ENCODE results near the gene DHX38.

The DHX38 gene

DNA sequence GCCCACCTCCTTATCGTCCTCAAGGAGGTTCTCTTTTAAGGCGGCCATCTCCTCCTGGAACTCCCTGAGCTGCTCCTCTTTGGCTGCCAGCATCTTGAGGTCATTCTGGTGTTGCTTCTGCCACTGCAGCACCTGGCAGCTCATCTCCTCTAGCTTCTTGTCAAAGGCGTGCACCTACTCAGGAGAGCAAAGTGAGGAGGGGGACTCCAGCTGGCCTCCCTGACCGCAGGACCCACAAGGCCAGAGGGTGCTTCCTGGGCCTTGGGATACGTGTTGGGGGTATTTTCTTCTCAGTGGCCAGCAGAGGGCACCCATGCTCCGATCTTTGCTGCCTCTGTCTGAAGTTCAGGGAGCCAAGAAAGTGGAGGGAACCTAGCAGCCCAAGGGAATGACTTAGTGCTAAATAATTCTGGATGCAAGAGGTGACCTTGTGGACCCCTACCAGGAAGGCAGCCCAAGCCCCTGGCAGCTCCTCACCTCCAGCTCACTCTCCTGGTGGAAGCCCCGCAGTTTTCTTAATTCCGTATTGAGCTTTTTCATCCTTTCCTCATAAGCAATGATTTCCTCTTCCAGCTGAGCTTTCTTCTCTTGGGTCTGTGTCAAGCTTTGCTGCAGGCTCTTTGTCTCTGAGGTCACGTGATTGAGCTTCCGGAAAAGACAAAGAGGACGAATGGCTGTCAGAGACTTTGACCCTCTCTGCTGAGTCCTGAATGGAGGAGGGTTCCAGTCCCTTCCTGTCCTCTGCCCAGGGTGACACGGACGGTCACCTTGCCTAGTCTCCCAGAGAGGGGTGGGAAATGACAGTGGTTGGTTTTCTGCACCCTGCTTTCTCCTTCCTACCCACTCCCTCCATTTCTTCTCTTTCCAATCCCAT lies 31.4 kb downstream of the DHX38 start:
- Mint-ChIP-seq H3K4me3 (no peak overlapping the region), H3K27ac (no peak overlapping the region), H3K4me1 (ENCODE audit: low read depth) (no peaks in the 10 kb centered on the region), H3K27me3 (no peaks in the 10 kb centered on the region), H3K36me3 (ENCODE audit: low read depth) (no peaks in the 10 kb centered on the region), H3K9me3 (no peaks in the 10 kb centered on the region)

DNA sequence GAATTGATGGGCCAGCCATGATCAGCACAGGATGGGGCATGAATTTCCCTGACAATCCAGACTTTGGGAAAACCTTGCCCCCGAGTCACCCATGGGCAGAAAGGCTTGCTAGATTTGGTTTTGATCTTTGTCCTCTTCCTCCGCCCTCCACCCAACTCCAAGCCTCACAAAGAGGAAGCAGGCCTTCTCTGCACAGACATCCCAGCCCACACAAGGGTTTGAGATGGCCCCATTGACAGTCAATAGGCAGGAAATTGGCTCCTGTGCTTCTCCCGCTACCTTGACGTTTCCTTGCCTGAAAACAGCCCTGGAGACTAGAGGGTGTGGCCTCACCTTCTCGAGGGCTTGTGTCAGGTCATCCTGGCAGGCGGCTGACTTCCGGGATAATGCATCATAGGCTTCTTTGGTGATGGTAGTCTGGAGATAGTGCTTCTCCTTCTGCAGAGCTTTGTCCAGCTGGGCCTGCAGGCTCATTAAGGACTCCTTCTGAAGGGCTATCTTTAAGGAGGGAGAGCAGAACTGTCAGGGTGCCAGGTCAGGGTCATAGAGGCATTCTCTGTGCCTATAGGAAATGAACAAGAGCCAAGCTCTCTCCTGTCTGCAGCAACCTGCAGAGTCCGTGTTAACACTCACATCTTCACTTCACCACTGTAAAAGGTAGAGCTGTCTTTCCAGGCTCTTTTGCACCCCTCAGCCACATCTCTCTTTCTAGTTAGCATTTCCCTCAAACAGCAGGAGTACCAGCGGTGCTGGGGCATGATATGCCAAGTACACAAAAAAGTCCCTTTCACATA lies 32.2 kb downstream of the DHX38 start:
- Mint-ChIP-seq H3K27ac (no peak overlapping the region), H3K9me3 (no peaks in the 10 kb centered on the region), H3K27me3 (no peaks in the 10 kb centered on the region), H3K4me3 (no peak overlapping the region), H3K4me1 (ENCODE audit: low read depth) (no peaks in the 10 kb centered on the region), H3K36me3 (ENCODE audit: low read depth) (no peaks in the 10 kb centered on the region)

DNA sequence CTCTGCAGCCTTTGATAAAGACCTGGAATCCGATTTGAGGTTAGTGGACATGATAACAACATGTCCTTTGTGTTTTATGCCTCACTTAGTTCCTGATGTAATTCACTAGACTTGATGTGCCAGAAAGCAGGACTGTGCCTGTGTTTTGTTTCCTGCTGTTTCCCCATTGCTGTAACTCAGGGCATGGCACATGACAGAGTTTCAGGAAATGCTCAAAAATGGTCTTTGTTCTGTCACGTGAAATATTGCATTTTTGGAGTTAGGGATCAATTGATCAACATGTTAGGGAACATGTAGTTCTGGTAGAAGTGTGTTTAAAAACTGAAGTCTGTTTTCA lies 32.8 kb downstream of the DHX38 start:
- H3K27me3 Mint-ChIP-seq = no peaks in the 10 kb centered on the region
- H3K36me3 Mint-ChIP-seq (ENCODE audit: low read depth) = no peaks in the 10 kb centered on the region
- no peaks in the 10 kb centered on the region for H3K9me3 Mint-ChIP-seq
- no peak overlapping the region for H3K4me3 Mint-ChIP-seq
- no peaks in the 10 kb centered on the region for H3K4me1 Mint-ChIP-seq (ENCODE audit: low read depth)
- H3K27ac Mint-ChIP-seq = no peak overlapping the region

DNA sequence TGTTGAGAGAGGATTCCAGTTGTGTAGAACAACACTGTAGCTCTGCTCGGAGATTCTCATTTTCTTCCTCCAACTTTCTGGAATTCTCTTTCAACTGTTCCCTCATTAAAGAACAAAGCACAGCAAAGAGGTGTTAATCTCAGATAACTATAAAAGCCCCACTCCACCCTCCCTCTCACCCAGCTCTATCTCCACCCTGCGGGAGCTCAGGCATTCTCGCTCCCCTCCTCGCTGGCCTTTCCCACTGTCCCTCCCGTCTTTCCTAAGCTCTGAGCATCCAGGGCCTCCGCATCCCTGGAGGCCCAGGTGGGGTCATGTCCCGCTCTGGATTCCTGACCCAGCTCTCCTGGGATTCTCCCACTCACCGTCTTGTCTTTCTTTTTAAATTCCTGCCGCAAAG lies 35.1 kb downstream of the DHX38 start:
- H3K27me3 Mint-ChIP-seq = no peaks in the 10 kb centered on the region
- no peaks in the 10 kb centered on the region for H3K9me3 Mint-ChIP-seq
- H3K27ac Mint-ChIP-seq = no peak overlapping the region
- no peaks in the 10 kb centered on the region for H3K36me3 Mint-ChIP-seq (ENCODE audit: low read depth)
- H3K4me1 Mint-ChIP-seq (ENCODE audit: low read depth) = no peaks in the 10 kb centered on the region
- no peak overlapping the region for H3K4me3 Mint-ChIP-seq

DNA sequence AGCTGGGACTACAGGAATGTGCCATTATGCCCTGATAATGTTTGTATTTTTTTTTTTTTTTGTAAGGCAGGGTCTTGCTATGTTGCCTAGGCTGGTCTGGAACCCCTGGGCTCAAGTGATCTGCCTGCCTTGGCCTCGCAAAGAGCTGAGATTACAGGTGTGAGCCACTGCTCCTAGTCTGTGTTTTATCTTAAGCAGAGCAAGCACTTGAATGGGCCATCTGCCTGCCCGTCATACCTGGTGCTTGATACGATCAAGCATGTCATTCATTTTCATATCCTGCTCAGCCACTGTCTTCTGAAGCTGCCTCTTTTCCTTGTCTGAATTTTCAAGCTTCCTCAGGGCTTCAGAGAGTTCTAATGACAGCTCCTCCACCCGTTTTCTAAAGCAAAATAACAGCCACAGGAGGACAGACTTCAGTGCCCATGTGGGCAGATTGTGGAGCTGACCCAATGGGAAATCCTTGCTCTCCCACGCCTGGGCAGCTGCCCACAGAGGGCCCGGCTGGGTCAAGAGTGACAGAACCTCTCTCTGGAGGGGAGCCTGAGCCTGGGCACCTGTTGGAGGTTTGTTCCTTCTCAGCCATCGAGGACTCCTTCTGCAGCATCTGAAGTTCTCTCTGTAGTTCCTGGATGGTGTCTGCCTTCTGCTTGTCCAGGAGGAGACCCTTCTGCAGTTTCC lies 36.5 kb downstream of the DHX38 start:
- H3K27ac Mint-ChIP-seq = no peak overlapping the region
- no peaks in the 10 kb centered on the region for H3K9me3 Mint-ChIP-seq
- H3K27me3 Mint-ChIP-seq = no peaks in the 10 kb centered on the region
- no peak overlapping the region for H3K4me3 Mint-ChIP-seq
- no peaks in the 10 kb centered on the region for H3K36me3 Mint-ChIP-seq (ENCODE audit: low read depth)
- no peaks in the 10 kb centered on the region for H3K4me1 Mint-ChIP-seq (ENCODE audit: low read depth)

DNA sequence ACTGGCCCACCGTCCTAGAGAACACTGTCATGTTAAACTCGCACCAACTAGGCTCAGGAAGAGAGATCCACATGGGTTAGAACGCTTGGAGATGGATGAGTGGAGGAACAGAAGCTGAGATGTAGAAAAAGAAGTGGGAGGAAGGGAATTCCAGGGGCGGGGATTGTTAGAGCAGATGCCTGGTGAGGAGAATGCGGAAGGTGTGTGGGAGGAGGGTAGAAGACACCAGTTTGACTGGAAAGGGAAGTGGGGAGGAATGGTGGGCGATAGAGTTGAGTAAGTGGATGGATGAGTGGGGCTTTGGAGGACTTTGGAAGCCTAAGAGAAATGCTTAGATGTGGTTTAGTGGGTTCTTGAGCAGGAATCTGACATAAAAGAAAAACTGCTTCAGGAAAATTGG lies 37.4 kb downstream of the DHX38 start:
- no peaks in the 10 kb centered on the region for H3K9me3 Mint-ChIP-seq
- H3K4me3 Mint-ChIP-seq = no peak overlapping the region
- no peaks in the 10 kb centered on the region for H3K36me3 Mint-ChIP-seq (ENCODE audit: low read depth)
- no peaks in the 10 kb centered on the region for H3K27me3 Mint-ChIP-seq
- no peaks in the 10 kb centered on the region for H3K4me1 Mint-ChIP-seq (ENCODE audit: low read depth)
- H3K27ac Mint-ChIP-seq = no peak overlapping the region

DNA sequence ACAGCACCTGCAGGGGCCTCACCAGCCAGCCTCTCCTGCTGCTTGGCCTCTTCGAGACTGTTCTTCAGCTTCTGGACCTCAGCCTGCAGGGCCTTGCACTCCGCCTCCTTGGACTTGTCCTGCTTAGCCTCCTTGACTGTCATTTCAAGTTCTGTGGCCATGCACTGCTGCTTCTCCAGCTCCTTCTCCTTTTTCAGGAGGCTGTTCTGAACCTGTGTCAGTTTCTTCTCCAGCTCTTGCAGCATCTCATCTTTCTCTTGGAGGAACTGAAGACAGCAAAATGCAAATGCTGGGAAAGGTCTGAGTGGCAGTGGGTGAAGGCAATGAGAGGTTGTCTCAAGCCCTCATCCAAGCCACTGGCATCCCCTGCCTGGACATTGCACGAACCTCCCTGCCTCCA lies 39.1 kb downstream of the DHX38 start:
- H3K27ac Mint-ChIP-seq = no peak overlapping the region
- no peaks in the 10 kb centered on the region for H3K9me3 Mint-ChIP-seq
- no peak overlapping the region for H3K4me3 Mint-ChIP-seq
- H3K4me1 Mint-ChIP-seq (ENCODE audit: low read depth) = no peaks in the 10 kb centered on the region
- H3K36me3 Mint-ChIP-seq (ENCODE audit: low read depth) = no peaks in the 10 kb centered on the region
- no peaks in the 10 kb centered on the region for H3K27me3 Mint-ChIP-seq

DNA sequence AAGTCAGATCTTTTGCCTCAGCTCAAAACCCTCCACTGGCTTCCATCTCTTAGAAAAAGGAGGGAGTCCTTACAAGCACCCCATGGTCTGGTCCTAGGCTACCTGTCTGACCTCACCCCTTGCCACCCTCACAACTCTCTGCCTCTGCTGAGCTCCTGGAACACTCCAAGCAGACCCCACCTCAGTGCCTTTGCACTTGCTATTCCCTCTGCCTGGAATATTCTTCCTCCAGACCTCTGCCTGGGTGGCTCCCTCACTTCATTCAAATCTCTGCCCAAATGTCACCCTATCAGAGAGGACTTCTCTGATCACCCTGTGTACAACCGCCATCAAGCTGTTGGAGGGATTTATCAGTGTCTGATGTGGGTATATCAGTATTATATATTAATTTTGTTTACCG lies 40.9 kb downstream of the DHX38 start:
- H3K4me1 Mint-ChIP-seq (ENCODE audit: low read depth) = no peaks in the 10 kb centered on the region
- no peak overlapping the region for H3K4me3 Mint-ChIP-seq

DNA sequence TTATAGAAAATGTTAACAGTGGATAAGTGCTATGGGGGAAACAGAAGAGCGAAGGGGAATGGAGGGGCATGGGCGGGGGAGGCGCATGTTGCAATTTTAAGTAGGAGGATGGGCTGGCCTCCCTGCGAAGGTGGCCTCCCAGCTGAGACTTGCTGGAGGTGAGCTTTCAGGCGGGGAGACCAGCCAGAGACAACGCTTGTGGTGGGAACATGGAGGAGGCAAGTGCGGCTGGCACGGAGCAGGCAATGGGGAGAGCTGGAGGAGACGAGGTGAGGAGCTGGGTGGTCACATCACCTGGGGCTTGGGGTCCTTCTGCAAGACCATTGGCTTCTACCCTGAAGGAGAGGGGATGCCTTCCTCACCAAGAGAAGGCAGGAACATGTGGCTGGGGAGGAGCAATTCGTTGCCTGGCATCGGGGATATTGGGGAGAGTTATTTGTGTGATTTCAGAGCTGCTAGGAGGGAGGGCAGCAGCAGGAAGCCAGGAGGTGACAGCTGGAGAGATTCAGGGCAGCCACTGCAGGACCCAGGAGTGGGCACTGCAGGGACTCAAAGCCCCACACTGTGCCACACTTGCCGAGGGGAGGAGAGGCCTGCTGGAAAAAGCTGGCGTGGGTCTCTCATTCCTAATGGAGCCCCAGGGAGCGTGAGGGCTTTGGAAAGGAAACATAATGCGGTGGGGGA lies 43.9 kb downstream of the DHX38 start:
- H3K27ac Mint-ChIP-seq = no peak overlapping the region
- no peak overlapping the region for H3K4me3 Mint-ChIP-seq
- no peaks in the 10 kb centered on the region for H3K4me1 Mint-ChIP-seq (ENCODE audit: low read depth)
- no peaks in the 10 kb centered on the region for H3K27me3 Mint-ChIP-seq
- no peaks in the 10 kb centered on the region for H3K36me3 Mint-ChIP-seq (ENCODE audit: low read depth)
- H3K9me3 Mint-ChIP-seq = no peaks in the 10 kb centered on the region

More for the DNA sequence above, 40.9 kb downstream of the DHX38 start:
- Mint-ChIP-seq H3K27me3 (no peaks in the 10 kb centered on the region), H3K27ac (no peak overlapping the region), H3K9me3 (no peaks in the 10 kb centered on the region), H3K36me3 (ENCODE audit: low read depth) (no peaks in the 10 kb centered on the region)

DNA sequence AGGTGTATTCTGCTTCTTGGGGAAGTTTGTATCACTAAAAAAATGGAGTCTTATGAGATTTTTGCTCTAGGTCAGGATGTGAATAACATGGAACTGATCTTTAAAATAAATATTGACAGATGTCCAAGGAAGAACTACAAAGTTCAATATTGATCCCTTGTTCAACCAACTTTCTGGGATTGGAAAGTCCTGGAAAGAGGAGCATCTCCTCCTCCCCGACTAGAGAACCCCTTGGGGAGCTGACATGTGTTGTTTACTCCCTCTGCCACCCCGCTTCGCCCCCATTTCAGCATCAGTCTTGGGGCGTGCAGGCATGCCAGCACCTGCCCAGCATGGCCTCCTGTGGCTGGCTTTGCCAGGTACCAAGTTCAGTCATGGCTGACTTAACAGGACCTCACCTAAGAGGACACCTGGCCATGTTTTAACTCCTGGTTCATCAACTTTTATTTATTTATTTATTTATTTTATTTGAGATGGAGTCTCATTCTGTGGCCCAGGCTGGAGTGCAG lies 44.5 kb downstream of the DHX38 start:
- no peak overlapping the region for H3K4me3 Mint-ChIP-seq
- no peaks in the 10 kb centered on the region for H3K4me1 Mint-ChIP-seq (ENCODE audit: low read depth)
- no peaks in the 10 kb centered on the region for H3K36me3 Mint-ChIP-seq (ENCODE audit: low read depth)
- H3K27ac Mint-ChIP-seq = no peak overlapping the region
- H3K27me3 Mint-ChIP-seq = no peaks in the 10 kb centered on the region
- H3K9me3 Mint-ChIP-seq = no peaks in the 10 kb centered on the region

DNA sequence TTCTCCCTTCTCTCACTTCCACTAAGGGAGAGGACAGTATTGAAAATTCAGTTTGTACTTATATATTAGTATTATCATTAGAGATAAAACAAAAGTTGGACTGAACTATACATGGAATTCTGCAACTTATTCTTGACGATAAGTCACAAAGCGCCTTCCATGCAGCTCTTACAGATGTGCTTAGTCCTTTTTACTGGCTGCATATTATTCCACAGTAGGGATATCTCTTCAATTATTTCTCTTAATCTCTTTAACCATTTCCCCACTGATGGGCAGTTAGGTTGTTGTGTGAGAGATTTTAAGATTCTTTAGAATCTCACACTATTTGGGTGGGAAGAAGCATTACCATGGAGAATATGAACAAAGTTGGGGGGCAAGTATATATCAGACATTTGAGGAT lies 46.3 kb downstream of the DHX38 start:
- no peak overlapping the region for H3K4me3 Mint-ChIP-seq

DNA sequence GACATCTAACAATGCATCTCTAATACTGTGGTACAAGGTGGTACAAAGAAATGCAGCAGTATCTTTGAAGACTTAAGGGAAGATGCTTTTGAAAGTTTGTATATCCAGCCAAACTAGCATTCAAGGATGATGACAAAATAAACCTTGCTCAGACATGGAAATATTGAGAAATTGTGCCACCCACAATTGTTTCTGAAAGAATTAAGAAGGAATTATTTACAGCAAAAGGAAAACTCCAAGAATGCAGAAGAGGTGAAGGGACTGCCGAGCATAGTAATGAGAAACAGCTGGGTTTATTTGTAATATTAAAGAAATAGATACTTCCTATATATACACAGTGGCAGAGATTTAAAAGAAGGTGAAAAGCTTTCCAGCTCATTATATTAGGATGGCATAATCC lies 48.8 kb downstream of the DHX38 start:
- Mint-ChIP-seq H3K4me1 (ENCODE audit: low read depth) (no peaks in the 10 kb centered on the region), H3K4me3 (no peak overlapping the region), H3K27me3 (no peaks in the 10 kb centered on the region), H3K27ac (no peak overlapping the region), H3K9me3 (no peaks in the 10 kb centered on the region), H3K36me3 (ENCODE audit: low read depth) (no peaks in the 10 kb centered on the region)

More for the DNA sequence above, 46.3 kb downstream of the DHX38 start:
- Mint-ChIP-seq H3K27ac (no peak overlapping the region), H3K9me3 (no peaks in the 10 kb centered on the region), H3K36me3 (ENCODE audit: low read depth) (no peaks in the 10 kb centered on the region), H3K4me1 (ENCODE audit: low read depth) (no peaks in the 10 kb centered on the region), H3K27me3 (no peaks in the 10 kb centered on the region)

DNA sequence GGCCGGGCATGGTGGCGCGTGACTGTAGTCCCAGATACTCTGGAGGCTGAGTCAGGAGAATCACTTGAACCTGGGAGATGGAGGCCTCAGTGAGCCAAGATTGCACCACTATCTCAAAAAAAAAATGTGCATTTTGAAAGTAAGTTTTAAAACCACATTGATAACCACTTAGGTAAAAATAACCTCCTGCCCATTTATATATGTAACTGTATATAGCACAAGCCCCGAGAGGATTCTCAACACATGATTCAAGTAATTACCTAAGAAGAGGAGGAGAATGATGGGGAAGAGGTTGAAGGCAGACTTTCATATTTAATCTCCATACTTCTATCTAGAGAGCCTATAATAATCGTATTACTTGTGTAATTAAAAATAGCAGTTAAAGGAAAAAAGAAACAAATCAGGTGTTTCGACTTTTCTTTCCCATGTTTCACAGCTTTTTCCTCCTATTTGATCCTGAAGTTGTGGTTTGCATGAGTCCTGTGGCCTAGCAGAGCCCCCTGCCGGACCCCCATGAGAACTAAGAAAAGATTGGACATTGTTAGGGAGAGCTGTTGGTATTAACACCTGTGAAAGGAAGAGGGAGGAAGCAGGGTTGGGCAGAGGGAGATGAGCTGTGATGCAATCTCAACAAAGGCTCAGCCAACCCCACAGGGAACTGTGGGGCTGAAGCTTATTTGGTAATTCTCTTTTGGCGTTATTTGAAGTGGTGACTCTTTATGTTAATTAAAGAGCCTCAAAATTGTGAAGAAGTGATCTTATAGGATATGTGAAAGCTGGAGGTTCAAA lies 56.2 kb downstream of the DHX38 start:
- Mint-ChIP-seq H3K27me3 (no peaks in the 10 kb centered on the region), H3K4me3 (no peak overlapping the region), H3K36me3 (ENCODE audit: low read depth) (no peaks in the 10 kb centered on the region), H3K9me3 (no peaks in the 10 kb centered on the region), H3K27ac (no peak overlapping the region), H3K4me1 (ENCODE audit: low read depth) (no peaks in the 10 kb centered on the region)

DNA sequence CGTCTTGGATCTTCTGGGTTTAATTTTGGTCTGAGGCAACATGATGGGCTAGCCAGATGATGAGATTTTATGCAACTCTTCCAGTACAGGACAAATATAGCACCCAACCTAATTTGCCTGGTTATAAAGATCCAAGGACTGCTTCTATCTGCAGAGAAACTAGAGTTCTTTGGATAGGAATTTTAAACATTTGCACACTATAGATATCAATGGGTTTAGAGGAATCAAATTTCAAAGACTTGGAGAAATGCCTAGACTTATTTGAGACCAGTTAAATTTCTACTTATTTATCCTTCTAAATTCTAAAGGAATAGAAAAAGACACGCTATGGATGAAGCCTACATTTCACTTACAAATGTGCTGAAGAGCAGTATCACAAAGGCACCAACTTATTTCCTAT lies 65.7 kb downstream of the DHX38 start:
- Mint-ChIP-seq H3K4me1 (ENCODE audit: low read depth) (no peaks in the 10 kb centered on the region), H3K9me3 (no peaks in the 10 kb centered on the region), H3K27ac (no peak overlapping the region), H3K36me3 (ENCODE audit: low read depth) (no peaks in the 10 kb centered on the region), H3K4me3 (no peak overlapping the region), H3K27me3 (no peaks in the 10 kb centered on the region)
